Mucosa of descending colon (tissue), 3 donors: ENCODE results near the gene MTMR3. TPM values are rescaled to one million over a fixed set of nuclear protein-coding genes. Genes with fewer than 3 reads are reported as not detected.

Source experiments
- ATAC-seq: fragments of 200-7000 bp; cut with Tn5 transposase; one replicate; pipeline ENCODE4 v1.9.1; 2020; ENCODE audit warnings: mild to moderate bottlenecking, moderate library complexity
- DNase-seq, 3 donors: peaks; one replicate each; pipeline ENCODE4 v3.0.0-alpha.2; 2020
- H3K36me3 ChIP-seq: fragments of 200-600 bp; one replicate; pipeline ENCODE4 v1.8.0; 2021; ENCODE audit warnings: low read depth, mild to moderate bottlenecking
- H3K4me1 ChIP-seq: fragments of 200-600 bp; one replicate; pipeline ENCODE4 v1.8.0; 2021; ENCODE audit warnings: low read depth, mild to moderate bottlenecking
- H3K4me3 ChIP-seq: fragments of 200-600 bp; one replicate; pipeline ENCODE4 v1.8.0; 2021; ENCODE audit warnings: mild to moderate bottlenecking
- H3K9me3 ChIP-seq: fragments of 200-600 bp; one replicate; pipeline ENCODE4 v1.8.0; 2021; ENCODE audit warnings: mild to moderate bottlenecking
- intact Hi-C, 2 donors: fragments of 100-400 bp; cut with DNase I in 1 of 2; cut with micrococcal nuclease in 1 of 2; formaldehyde crosslinking; loops; one replicate each; pipeline versions ENCODE4 v1.11.0 to v1.11.1; 2022; cut with DNase I, micrococcal nuclease
- total RNA-seq, 3 donors: library from RNA; stranded (reverse); fragmentation: NEBNext Ultra II Directional in 2 of 3; extraction: Animal tissue kit (Norgen Biotek cat#: 25700) in 2 of 3; gene quantifications; one replicate each; pipeline versions ENCODE4 v1.2.1 to v1.2.4, GENCODE V29; 2021 to 2023
- TF ChIP-seq, protein P1 (sequence below): fragments of 200-600 bp; IDR thresholded peaks from one replicate; pipeline ENCODE4 v1.8.0; 2022; ENCODE audit warnings: antibody characterized with exemption, mild to moderate bottlenecking
- donor health status: DM: no; HTN: no; CAD: no; lungs with moderate emphysema.
- donor health status: DM: no; HTN: no; CAD: no.
- donor health status: DM: no; HTN: yes; CAD: no.

The MTMR3 gene
- total RNA-seq, 3 donors from 2014 or later: 47.7 to 59.8 (median 54.4) TPM

DNA sequence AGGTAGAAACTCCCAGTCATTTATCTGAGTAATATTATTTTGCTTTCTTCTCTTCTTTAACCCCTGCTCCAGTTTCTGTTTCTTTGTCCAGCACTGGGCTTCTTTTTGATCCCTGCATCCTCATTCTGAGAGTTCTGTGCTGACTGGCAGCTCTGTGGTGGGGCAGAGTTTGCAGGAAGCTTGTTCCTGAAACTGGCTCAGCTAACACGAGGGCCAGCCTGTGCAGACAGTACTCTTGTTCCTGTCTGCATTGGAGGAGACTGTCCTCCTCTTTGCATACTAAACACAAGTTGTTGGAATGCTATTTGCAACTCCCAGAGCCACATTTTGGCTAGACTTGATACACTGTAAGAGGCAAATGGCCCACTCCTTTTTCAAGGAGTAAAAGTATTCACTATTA lies 104.2 kb downstream of the MTMR3 start:
- intact Hi-C loops: no loop called here
- ATAC-seq: peak; percentile 39

DNA sequence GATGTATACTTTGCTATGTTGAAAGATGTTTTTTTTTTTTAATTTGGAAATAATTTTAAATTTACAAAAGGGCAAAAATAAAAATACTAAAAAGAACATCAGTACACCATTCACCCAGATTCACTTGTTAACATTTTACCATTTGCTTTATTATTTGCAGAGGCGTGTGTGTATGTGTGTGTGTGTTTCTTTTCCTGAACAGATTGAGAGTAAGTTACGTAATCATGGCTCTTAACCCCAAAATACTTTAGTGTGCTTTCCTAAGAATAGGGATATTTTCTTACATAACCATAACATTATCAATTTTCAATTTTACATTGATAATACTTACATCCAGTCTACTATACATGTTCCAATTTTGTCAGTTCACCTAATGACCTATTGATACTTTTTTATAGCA lies 105.7 kb downstream of the MTMR3 start:
- no peaks in the 10 kb centered on the region for H3K36me3 ChIP-seq

More for the DNA sequence above, 104.2 kb downstream of the MTMR3 start:
- Histone ChIP-seq H3K36me3 (no peaks in the 10 kb centered on the region), H3K4me1 (peaks cover 19% of the 10 kb centered on the region), H3K9me3 (no peaks in the 10 kb centered on the region), H3K4me3 (no peak overlapping the region)
- no peak for DNase-seq
- TF ChIP-seq, protein P1, sequence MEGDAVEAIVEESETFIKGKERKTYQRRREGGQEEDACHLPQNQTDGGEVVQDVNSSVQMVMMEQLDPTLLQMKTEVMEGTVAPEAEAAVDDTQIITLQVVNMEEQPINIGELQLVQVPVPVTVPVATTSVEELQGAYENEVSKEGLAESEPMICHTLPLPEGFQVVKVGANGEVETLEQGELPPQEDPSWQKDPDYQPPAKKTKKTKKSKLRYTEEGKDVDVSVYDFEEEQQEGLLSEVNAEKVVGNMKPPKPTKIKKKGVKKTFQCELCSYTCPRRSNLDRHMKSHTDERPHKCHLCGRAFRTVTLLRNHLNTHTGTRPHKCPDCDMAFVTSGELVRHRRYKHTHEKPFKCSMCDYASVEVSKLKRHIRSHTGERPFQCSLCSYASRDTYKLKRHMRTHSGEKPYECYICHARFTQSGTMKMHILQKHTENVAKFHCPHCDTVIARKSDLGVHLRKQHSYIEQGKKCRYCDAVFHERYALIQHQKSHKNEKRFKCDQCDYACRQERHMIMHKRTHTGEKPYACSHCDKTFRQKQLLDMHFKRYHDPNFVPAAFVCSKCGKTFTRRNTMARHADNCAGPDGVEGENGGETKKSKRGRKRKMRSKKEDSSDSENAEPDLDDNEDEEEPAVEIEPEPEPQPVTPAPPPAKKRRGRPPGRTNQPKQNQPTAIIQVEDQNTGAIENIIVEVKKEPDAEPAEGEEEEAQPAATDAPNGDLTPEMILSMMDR: no peak

DNA sequence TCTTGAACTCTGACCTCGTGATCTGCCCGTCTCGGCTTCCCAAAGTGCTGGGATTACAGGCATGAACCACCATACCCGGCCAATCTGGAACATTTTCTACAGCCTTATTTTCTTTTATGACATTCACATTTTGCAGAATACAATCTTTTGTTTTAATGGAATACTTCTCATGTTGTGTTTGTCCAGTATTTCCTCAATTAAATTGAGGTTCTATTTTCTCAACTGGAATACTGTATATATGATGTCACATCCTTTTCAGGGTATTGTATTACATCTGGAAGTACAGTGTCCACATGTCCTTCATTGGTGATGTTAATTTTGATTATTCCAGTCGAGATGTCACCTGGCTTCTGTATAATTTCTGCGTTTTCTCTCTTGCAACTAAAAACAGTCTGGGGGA lies 106.5 kb downstream of the MTMR3 start:
- Histone ChIP-seq H3K9me3 (no peaks in the 10 kb centered on the region), H3K36me3 (no peaks in the 10 kb centered on the region), H3K4me1 (peaks cover 2% of the 10 kb centered on the region), H3K4me3 (no peak overlapping the region)
- TF ChIP-seq, protein P1: no peak
- DNase-seq (no peak), ATAC-seq (no peak)
- intact Hi-C loops: no loop called here

More for the DNA sequence above, 105.7 kb downstream of the MTMR3 start:
- TF ChIP-seq, protein P1: no peak
- no peaks in the 10 kb centered on the region for H3K9me3 ChIP-seq
- no peak overlapping the region for H3K4me3 ChIP-seq
- no peak for ATAC-seq
- peaks cover 7% of the 10 kb centered on the region for H3K4me1 ChIP-seq
- no peak for DNase-seq
- intact Hi-C loops: no loop called here

DNA sequence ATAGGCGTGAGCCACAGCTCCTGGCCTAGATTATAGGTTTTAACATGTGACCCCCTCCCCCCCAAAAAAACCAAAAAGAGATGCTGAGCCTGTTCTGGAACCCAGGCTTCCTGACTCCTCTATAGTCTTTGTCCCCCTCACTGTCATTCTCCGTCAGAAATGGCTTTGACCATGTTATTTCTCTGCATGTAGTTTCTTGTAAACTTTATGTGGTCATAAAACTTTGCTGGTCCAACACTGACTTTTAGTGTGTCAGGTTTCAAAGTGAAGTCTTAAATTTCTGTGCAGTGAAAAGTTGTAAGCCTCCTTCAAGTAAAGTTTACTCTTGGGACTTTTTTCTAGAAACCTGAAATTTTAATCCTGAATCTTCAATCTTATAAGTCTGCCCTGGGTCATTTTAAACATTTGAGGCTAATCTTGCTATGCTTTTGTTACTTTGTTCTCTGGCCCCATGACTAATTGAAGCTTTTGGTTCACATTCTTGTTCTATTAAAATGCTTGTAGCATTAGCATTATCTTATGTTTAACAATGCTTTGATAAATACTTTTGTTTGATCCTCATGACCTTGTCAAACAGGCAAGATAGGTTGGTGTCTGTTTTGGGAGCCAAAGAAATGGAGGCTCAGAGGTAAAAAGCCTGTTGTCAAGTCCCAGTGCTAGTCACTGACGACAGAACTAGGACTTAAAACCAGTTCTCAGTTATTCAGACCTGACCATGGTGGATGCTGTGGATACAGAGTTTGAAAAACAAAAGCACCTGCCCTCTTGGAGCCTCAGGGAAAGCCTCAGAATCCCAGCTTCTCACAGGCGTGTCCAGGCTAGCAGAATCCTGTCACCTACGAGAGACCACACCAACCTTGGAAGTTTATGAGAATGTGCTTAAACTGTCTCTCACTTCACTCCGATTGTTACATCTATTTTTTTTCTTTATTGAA lies 109.6 kb downstream of the MTMR3 start:
- Histone ChIP-seq H3K9me3 (no peaks in the 10 kb centered on the region), H3K4me3 (no peak overlapping the region), H3K4me1 (peaks cover 13% of the 10 kb centered on the region), H3K36me3 (no peaks in the 10 kb centered on the region)
- ATAC-seq (peak; percentile 24), DNase-seq (no peak)
- intact Hi-C loops: no loop called here
- TF ChIP-seq, protein P1: no peak

DNA sequence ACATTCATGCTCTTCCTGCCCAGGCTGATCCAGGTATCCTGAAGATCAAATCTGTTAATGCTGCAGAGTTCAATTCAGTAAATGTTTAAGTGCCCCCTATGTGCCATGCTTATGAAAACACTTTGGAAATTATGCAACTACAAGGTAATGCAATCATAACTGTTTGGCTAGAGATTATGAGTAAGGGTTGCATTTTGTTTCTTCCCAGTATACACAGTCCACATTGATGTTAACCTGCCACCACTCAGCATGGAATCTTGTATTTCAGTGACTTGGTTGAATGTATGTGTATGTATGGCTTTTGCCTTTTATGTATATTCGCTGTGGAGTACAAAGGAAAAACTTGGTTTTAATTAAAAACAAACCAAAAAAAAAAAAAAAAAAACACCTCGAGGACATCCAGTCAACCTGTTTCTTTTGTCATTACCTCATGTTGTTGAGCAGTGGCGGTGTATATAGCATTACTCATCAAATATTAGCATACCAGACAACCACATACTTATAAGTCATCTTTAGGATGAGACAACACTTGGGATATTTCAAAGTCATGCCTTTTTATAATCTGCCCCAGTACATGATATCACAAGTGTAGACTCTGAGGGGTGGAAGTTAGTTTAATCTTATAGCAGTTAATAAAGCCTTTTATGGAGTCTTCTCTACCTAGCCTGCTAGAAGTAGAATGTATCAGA lies 111.2 kb downstream of the MTMR3 start:
- Histone ChIP-seq H3K9me3 (no peaks in the 10 kb centered on the region), H3K4me3 (no peak overlapping the region), H3K4me1 (peaks cover 13% of the 10 kb centered on the region), H3K36me3 (no peaks in the 10 kb centered on the region)
- TF ChIP-seq, protein P1: no peak
- ATAC-seq (peak; percentile 23), DNase-seq (no peak)
- intact Hi-C loops: no loop called here
